ENCODE measurements around the gene MYL6B. TPM values are rescaled to one million over a fixed set of nuclear protein-coding genes. Genes with fewer than 3 reads are reported as not detected.

The MYL6B gene
- total and polyA plus RNA-seq, 2 experiments from 2014 or later: 80.6 to 83.9 TPM

DNA sequence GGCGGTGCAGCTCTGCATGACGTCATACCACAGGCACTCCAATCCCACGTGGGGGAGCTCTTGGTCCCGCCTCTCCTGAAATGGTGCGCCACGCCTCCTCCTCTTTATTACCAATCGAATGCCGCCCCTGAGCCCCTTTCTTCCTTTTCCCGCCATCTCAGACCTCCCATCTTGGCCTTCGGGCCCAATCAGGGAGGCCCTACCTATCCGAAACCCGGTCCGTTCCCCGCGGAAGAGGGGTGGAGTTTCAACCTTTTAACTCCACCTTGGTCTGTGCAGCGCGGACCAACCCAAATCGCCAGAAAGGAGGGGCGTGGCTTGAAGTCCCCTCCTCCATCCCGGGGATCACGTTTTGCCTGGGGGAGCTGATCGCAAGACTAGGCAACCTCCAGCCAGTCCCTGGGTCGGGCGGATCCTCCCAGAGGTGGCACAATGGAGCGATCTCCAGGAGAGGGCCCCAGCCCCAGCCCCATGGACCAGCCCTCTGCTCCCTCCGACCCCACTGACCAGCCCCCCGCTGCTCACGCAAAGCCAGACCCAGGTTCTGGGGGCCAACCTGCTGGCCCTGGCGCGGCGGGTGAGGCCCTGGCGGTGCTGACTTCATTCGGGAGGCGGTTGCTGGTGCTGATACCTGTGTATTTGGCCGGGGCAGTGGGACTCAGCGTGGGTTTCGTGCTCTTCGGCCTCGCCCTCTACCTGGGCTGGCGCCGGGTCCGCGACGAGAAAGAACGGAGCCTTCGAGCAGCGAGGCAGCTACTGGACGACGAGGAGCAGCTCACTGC, 24.3 kb upstream of the MYL6B start, which contains the start of gene ESYT1:
ESYT1 (plus strand) TSS at position 380 of the 782 bp plus-strand sequence; CDS start at position 433, 53 bp downstream.
- Histone ChIP-seq H4K20me1 (ENCODE audit: insufficient read depth, poor library complexity, severe bottlenecking) (peaks cover 4% of the 10 kb centered on the region), H3K9me2 (replicated peaks; ENCODE audit: insufficient read depth) (no peaks in the 10 kb centered on the region), H3K4me1 (ENCODE audit: insufficient read depth) (peaks cover 11% of the 10 kb centered on the region), H2AFZ (peak within 1 kb of the TSS; percentile 22), H3K9me3 (ENCODE audit: low read depth) (no peaks in the 10 kb centered on the region), H3K36me3 (replicated peaks; ENCODE audit: insufficient read depth, low read depth) (no peaks in the 10 kb centered on the region), H3K79me2 (peaks cover 19% of the 10 kb centered on the region), H3K27me3 (no peaks in the 10 kb centered on the region), H3K27ac (peak within 1 kb of the TSS; percentile 78), H3K4me3 (peak within 1 kb of the TSS; percentile 38), H3K4me2 (peak within 1 kb of the TSS; percentile 89)
- TF ChIP-seq EZH2phosphoT487 (IDR thresholded peaks at IDR 0.05; ENCODE audit: low read depth, severe bottlenecking, unreplicated experiment): no peak
- TF ChIP-seq, protein P1, sequence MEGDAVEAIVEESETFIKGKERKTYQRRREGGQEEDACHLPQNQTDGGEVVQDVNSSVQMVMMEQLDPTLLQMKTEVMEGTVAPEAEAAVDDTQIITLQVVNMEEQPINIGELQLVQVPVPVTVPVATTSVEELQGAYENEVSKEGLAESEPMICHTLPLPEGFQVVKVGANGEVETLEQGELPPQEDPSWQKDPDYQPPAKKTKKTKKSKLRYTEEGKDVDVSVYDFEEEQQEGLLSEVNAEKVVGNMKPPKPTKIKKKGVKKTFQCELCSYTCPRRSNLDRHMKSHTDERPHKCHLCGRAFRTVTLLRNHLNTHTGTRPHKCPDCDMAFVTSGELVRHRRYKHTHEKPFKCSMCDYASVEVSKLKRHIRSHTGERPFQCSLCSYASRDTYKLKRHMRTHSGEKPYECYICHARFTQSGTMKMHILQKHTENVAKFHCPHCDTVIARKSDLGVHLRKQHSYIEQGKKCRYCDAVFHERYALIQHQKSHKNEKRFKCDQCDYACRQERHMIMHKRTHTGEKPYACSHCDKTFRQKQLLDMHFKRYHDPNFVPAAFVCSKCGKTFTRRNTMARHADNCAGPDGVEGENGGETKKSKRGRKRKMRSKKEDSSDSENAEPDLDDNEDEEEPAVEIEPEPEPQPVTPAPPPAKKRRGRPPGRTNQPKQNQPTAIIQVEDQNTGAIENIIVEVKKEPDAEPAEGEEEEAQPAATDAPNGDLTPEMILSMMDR (IDR thresholded peaks at IDR 0.05; ENCODE audit: poor library complexity): no peak
- TF ChIP-seq EZH2 (IDR thresholded peaks at IDR 0.05; ENCODE audit: borderline replicate concordance): no peak
- under 1% methylated on average over 44 of the region's 49 CpGs for WGBS (ENCODE audit: low lambda C conversion rate, missing lambda C conversion rate)
- DNase-seq (ENCODE audit: low spot score): peak; percentile 99

DNA sequence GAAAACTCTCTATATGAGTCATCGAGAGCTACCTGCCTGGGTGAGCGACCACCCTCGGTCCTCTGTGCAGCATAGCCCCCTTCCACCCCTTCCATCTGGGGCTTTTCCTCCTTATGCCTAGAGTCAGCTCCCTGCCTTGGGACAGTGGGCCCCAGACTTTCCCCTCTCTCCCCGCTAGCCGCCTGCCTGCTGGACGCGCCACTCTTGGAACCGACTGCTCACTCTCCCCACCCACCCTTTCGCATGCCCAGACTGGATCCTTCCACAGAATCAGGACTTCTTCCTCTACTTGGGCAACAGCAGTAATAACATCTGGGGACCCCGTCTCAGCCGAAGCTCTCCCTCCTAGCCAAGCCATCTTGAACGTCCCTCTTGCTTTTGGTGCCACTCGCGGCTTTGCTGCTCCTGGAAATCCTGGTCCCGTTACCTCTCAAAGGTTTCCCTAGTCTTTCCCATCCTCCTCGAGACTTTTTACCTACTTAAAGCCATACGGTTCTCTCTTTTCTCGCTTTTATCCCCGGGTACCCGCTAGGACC, 23.6 kb upstream of the MYL6B start:
- Histone ChIP-seq H3K79me2 (peaks cover 19% of the 10 kb centered on the region), H4K20me1 (ENCODE audit: insufficient read depth, poor library complexity, severe bottlenecking) (peaks cover 4% of the 10 kb centered on the region), H2AFZ (peak overlapping the region; percentile 22), H3K4me3 (peak overlapping the region; percentile 38), H3K9me3 (ENCODE audit: low read depth) (no peaks in the 10 kb centered on the region), H3K27me3 (no peaks in the 10 kb centered on the region), H3K36me3 (replicated peaks; ENCODE audit: insufficient read depth, low read depth) (no peaks in the 10 kb centered on the region), H3K4me2 (peak overlapping the region; percentile 89), H3K4me1 (ENCODE audit: insufficient read depth) (peaks cover 11% of the 10 kb centered on the region), H3K27ac (peak overlapping the region; percentile 75), H3K9me2 (replicated peaks; ENCODE audit: insufficient read depth) (no peaks in the 10 kb centered on the region)
- TF ChIP-seq EZH2phosphoT487 (IDR thresholded peaks at IDR 0.05; ENCODE audit: low read depth, severe bottlenecking, unreplicated experiment): no peak
- 1% methylated on average over 20 of the region's 20 CpGs for WGBS (ENCODE audit: low lambda C conversion rate, missing lambda C conversion rate)
- peak; percentile 59 for DNase-seq (ENCODE audit: low spot score)

DNA sequence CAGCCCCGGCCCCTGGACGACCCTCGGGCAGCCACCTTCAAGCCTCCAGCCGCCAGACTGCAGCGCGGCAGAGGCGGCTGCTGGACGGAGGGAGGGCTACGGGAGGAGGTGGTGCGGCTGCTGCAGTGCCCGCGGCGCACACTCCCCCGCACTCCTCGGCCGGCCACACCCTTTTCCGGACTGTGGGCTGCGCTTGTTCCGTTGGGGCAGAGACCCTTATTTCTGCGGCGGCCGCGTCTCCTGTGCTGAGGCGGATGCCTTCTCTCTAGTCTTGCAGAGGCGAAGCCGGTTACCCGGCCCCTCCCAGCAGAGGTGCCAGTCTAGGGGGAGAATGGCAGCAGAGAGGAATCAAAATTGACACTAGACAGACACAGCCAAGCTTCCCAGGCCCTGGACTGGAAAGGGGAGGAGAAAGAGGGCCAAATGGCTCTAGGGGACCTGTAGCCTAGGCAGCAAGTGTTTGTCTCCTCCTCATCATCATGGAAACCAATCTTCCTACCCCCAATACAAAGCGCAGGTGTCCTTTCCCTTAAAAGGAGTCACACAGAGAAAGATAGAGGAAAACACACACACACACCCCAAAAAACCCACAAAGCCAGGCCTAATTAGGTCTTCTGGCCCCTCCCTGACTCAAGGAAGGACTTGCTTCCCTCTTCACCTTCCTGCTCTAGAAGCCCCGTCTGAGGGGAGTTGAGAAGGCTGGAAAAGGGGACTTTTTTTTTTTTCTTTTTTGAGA, 23.0 kb upstream of the MYL6B start:
- Histone ChIP-seq H3K4me2 (peak overlapping the region; percentile 89), H3K9me3 (ENCODE audit: low read depth) (no peaks in the 10 kb centered on the region), H3K9me2 (replicated peaks; ENCODE audit: insufficient read depth) (no peaks in the 10 kb centered on the region), H3K4me3 (peak overlapping the region; percentile 38), H3K36me3 (replicated peaks; ENCODE audit: insufficient read depth, low read depth) (no peaks in the 10 kb centered on the region), H4K20me1 (ENCODE audit: insufficient read depth, poor library complexity, severe bottlenecking) (peaks cover 4% of the 10 kb centered on the region), H3K4me1 (ENCODE audit: insufficient read depth) (peaks cover 11% of the 10 kb centered on the region), H3K27me3 (no peaks in the 10 kb centered on the region), H2AFZ (peak overlapping the region; percentile 22), H3K27ac (peak overlapping the region; percentile 75), H3K79me2 (peaks cover 19% of the 10 kb centered on the region)
- WGBS (ENCODE audit: low lambda C conversion rate, missing lambda C conversion rate): 5% methylated on average over 29 of the region's 29 CpGs
- no peak for TF ChIP-seq EZH2phosphoT487 (IDR thresholded peaks at IDR 0.05; ENCODE audit: low read depth, severe bottlenecking, unreplicated experiment)
- peak; percentile 76 for DNase-seq (ENCODE audit: low spot score)

DNA sequence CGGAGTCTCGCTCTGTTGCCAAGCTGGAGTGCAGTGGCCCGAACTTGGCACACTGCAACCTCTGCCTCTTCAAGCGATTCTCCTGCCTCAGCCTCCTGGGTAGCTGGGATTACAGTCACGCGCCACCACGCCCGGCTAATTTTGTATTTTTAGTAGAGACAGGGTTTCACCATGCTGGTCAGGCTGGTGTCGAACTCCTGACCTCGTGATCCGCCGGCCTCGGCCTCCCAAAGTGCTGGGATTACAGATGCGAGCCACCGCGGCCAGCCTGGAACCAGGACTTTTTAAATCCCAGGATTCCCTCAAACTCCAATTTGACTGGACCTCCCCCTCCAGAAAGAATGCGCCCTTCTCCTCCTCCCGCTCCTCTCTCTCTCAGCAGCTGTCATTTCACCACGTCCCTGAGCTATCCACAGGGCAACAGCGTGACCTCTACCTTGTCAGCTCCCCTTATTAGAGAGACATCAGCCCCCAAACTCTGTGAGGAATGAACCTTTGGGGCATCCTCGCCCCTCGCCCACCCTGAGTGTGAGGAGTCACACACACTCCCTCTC, 22.4 kb upstream of the MYL6B start:
- Histone ChIP-seq H4K20me1 (ENCODE audit: insufficient read depth, poor library complexity, severe bottlenecking) (peaks cover 4% of the 10 kb centered on the region), H3K4me3 (no peak overlapping the region), H3K27me3 (no peaks in the 10 kb centered on the region), H3K27ac (peak overlapping the region; percentile 75), H3K36me3 (replicated peaks; ENCODE audit: insufficient read depth, low read depth) (no peaks in the 10 kb centered on the region), H3K9me2 (replicated peaks; ENCODE audit: insufficient read depth) (no peaks in the 10 kb centered on the region), H3K79me2 (peaks cover 19% of the 10 kb centered on the region), H3K4me2 (peak overlapping the region; percentile 89), H2AFZ (no peak overlapping the region), H3K4me1 (ENCODE audit: insufficient read depth) (peaks cover 11% of the 10 kb centered on the region), H3K9me3 (ENCODE audit: low read depth) (no peaks in the 10 kb centered on the region)
- DNase-seq (ENCODE audit: low spot score): no peak
- TF ChIP-seq EZH2 (IDR thresholded peaks at IDR 0.05; ENCODE audit: borderline replicate concordance): no peak
- TF ChIP-seq EZH2phosphoT487 (IDR thresholded peaks at IDR 0.05; ENCODE audit: low read depth, severe bottlenecking, unreplicated experiment): no peak
- TF ChIP-seq, protein P1 (IDR thresholded peaks at IDR 0.05; ENCODE audit: poor library complexity): no peak
- WGBS (ENCODE audit: low lambda C conversion rate, missing lambda C conversion rate): 86% methylated on average over 22 of the region's 22 CpGs
